Stomach (tissue), 9 donors: ENCODE results near the gene TFEB. TPM values are rescaled to one million over a fixed set of nuclear protein-coding genes. Genes with fewer than 3 reads are reported as not detected.

Source experiments
- DNase-seq, 2 donors: peaks; one replicate each; pipeline versions ENCODE4 v3.0.0 to v3.0.0-alpha.2; 2013 to 2019
- H3K27ac ChIP-seq, 5 donors: fragments of 200-600 bp in 4 of 5; sonication (generic) in 4 of 5; one replicate each; pipeline ENCODE4 v1.5.1; 2013 to 2019; ENCODE audit warnings: mild to moderate bottlenecking in 1 of 5, moderate library complexity in 1 of 5
- H3K27me3 ChIP-seq, 3 donors: fragments of 200-600 bp; sonication (generic); one replicate each; pipeline ENCODE4 v1.5.1; 2017 to 2019; ENCODE audit warnings: mixed run types in 1 of 3
- H3K36me3 ChIP-seq, 4 donors: fragments of 200-600 bp; sonication (generic); 1 replicate in 3 of 4; 2 replicates in 1 of 4; pipeline ENCODE4 v1.5.1; 2016 to 2019
- H3K4me1 ChIP-seq, 4 donors: fragments of 200-600 bp; sonication (generic); one replicate each; pipeline ENCODE4 v1.5.1; 2016 to 2019
- H3K4me3 ChIP-seq, 4 donors: fragments of 200-600 bp; sonication (generic) in 3 of 4; one replicate each; pipeline ENCODE4 v1.5.1; 2016 to 2019; ENCODE audit warnings: mild to moderate bottlenecking in 1 of 4
- H3K9me3 ChIP-seq, 4 donors: fragments of 200-600 bp; sonication (generic); one replicate each; pipeline ENCODE4 v1.5.1; 2016 to 2019
- CTCF ChIP-seq, 7 experiments: fragments of 450-650 bp in 4 of 7; fragments of 200-600 bp in 3 of 7; sonication (generic) in 3 of 7; IDR thresholded peaks; one replicate each; pipeline ENCODE4 v1.5.1; 2016 to 2019; ENCODE audit warnings: antibody characterized with exemption in 7 of 7, control low read depth in 2 of 7, mild to moderate bottlenecking in 1 of 7
- EP300 ChIP-seq: sonication (generic); formaldehyde crosslinking; IDR thresholded peaks from one replicate; pipeline ENCODE4 v1.6.1; 2017; ENCODE audit warnings: antibody characterized with exemption
- POLR2A ChIP-seq, 4 donors: fragments of 450-650 bp; IDR thresholded peaks; one replicate each; pipeline ENCODE4 v1.6.1; 2016; ENCODE audit warnings: antibody characterized with exemption in 4 of 4, control low read depth in 2 of 4, mild to moderate bottlenecking in 1 of 4, moderate library complexity in 1 of 4
- POLR2AphosphoS5 ChIP-seq, 3 donors: sonication (generic); formaldehyde crosslinking; IDR thresholded peaks; one replicate each; pipeline ENCODE4 v1.6.1; 2016; ENCODE audit warnings: antibody characterized with exemption in 3 of 3
- WGBS, 5 donors: extraction: QIAGEN DNeasy Blood & Tissue Kit in 3 of 5; methylation state at CpG; one replicate each; pipeline versions ENCODE4 v1.1.5 to v1.1.7; 2013 to 2018; 5-methylcytosine and 5-hydroxymethylcytosine counted together
- intact Hi-C: fragments of 100-400 bp; cut with DNase I; formaldehyde crosslinking; loops from one replicate; pipeline ENCODE4 v1.15.1; 2023; ENCODE audit warnings: low total_unique reads
- polyA plus RNA-seq, 3 donors: library from polyadenylated mRNA; stranded (reverse); fragments of 200-250 nt; gene quantifications; one replicate each; pipeline ENCODE4 v1.2.3, GENCODE V29; 2013
- total RNA-seq, 5 donors: library from RNA; depleted of rRNA; stranded (reverse); fragments of >200 nt; gene quantifications; one replicate each; pipeline versions ENCODE4 v1.1.0 to v1.2.3, GENCODE V29; 2014 to 2016
- donor health status: healthy with polysubstance abuse.
- donor health status: Bipolar disorder and iron deficiency.
- donor health status: healthy.

Gene TFEB
- total and polyA plus RNA-seq, 8 donors: 6.4 to 130 (median 13.5) TPM

GRCh38 chr6:41732591-41733359 lies 2.6 kb downstream of the TFEB start:
- DNase-seq: peak; percentile 41 to 67
- Histone ChIP-seq H3K36me3 (no peaks in the 10 kb centered on the region), H3K4me3 (peak overlapping the region; percentile 55 to 88 (median 82)), H3K27me3 (no peaks in the 10 kb centered on the region), H3K4me1 (peaks cover 33 to 73% (median 71%) of the 10 kb centered on the region in 4 donors), H3K27ac (peak overlapping the region; percentile 89 to 98 (median 94)), H3K9me3 (no peaks in the 10 kb centered on the region)
- TF ChIP-seq CTCF (IDR thresholded peaks at IDR 0.05) (no peak), POLR2AphosphoS5 (IDR thresholded peaks at IDR 0.05) (peak in 1 of 3 donors; percentile 11), POLR2A (IDR thresholded peaks at IDR 0.05) (no peak), EP300 (no peak)
- 42 to 72% (median 56%) methylated on average over 8 of the region's 8 CpGs for WGBS, 5 donors
- intact Hi-C loops: no loop called here

GRCh38 chr6:41732149-41732548 lies 3.3 kb downstream of the TFEB start:
- no peak for TF ChIP-seq POLR2AphosphoS5 (IDR thresholded peaks at IDR 0.05)
- TF ChIP-seq CTCF (IDR thresholded peaks at IDR 0.05): no peak
- no peak for TF ChIP-seq EP300
- TF ChIP-seq POLR2A (IDR thresholded peaks at IDR 0.05): no peak
- Histone ChIP-seq H3K27me3 (no peaks in the 10 kb centered on the region), H3K36me3 (no peaks in the 10 kb centered on the region), H3K4me1 (peaks cover 33 to 77% (median 74%) of the 10 kb centered on the region in 4 donors), H3K9me3 (no peaks in the 10 kb centered on the region), H3K27ac (peak overlapping the region in 3 of 5 donors; percentile 8 to 98 (median 98)), H3K4me3 (peak overlapping the region in 1 of 4 donors; percentile 75)
- intact Hi-C loops: no loop called here
- no peak for DNase-seq

- H3K9me3 ChIP-seq: no peaks in the 10 kb centered on the region
- DNase-seq: no peak
- WGBS, 5 donors: 77 to 91% (median 87%) methylated on average over 7 of the region's 7 CpGs
- peak overlapping the region in 3 of 5 donors; percentile 8 to 98 (median 15) for H3K27ac ChIP-seq
- H3K4me3 ChIP-seq: no peak overlapping the region
- intact Hi-C loops: no loop called here
- TF ChIP-seq CTCF (IDR thresholded peaks at IDR 0.05) (no peak), EP300 (no peak), POLR2AphosphoS5 (IDR thresholded peaks at IDR 0.05) (no peak), POLR2A (IDR thresholded peaks at IDR 0.05) (no peak)
- H3K36me3 ChIP-seq: no peaks in the 10 kb centered on the region
- peaks cover 33 to 80% (median 75%) of the 10 kb centered on the region in 4 donors for H3K4me1 ChIP-seq
- no peaks in the 10 kb centered on the region for H3K27me3 ChIP-seq
Observed at GRCh38 chr6:41731561-41732086, 3.8 kb downstream of the TFEB start.

- H3K4me1 ChIP-seq: peaks cover 29 to 83% (median 70%) of the 10 kb centered on the region in 4 donors
- H3K36me3 ChIP-seq: peaks cover 0 to 3% (median 0%) of the 10 kb centered on the region in 4 donors
- no peak overlapping the region for H3K4me3 ChIP-seq
- intact Hi-C loops: no loop called here
- no peaks in the 10 kb centered on the region for H3K9me3 ChIP-seq
- peak overlapping the region in 3 of 5 donors; percentile 8 to 45 (median 24) for H3K27ac ChIP-seq
- DNase-seq: no peak
- no peaks in the 10 kb centered on the region for H3K27me3 ChIP-seq
- TF ChIP-seq POLR2AphosphoS5 (IDR thresholded peaks at IDR 0.05): no peak
- TF ChIP-seq CTCF (IDR thresholded peaks at IDR 0.05): no peak
- TF ChIP-seq POLR2A (IDR thresholded peaks at IDR 0.05): no peak
- no peak for TF ChIP-seq EP300
- WGBS, 5 donors: 60 to 78% (median 64%) methylated on average over 9 of the region's 9 CpGs
Observed at GRCh38 chr6:41730531-41731436, 4.6 kb downstream of the TFEB start.
